ENCODE data around the gene CLHC1.

Gene CLHC1

GRCh38 chr2:55146263-55146662 is 85.8 kb downstream of the CLHC1 start:
- TF ChIP-seq TAF1 (IDR thresholded peaks at IDR 0.05; ENCODE audit: borderline replicate concordance, insufficient read depth, low read length) (no peak), FOXP2 (optimal IDR thresholded peaks at IDR 0.05; ENCODE audit: borderline replicate concordance, extremely low read depth, extremely low read length, insufficient read depth) (no peak), SIN3A (IDR thresholded peaks at IDR 0.05; ENCODE audit: borderline replicate concordance, insufficient read depth, low read length) (no peak), POLR2AphosphoS5 (IDR thresholded peaks at IDR 0.05; ENCODE audit: low read depth, low read length) (no peak)
- TF ChIP-seq, protein P1, sequence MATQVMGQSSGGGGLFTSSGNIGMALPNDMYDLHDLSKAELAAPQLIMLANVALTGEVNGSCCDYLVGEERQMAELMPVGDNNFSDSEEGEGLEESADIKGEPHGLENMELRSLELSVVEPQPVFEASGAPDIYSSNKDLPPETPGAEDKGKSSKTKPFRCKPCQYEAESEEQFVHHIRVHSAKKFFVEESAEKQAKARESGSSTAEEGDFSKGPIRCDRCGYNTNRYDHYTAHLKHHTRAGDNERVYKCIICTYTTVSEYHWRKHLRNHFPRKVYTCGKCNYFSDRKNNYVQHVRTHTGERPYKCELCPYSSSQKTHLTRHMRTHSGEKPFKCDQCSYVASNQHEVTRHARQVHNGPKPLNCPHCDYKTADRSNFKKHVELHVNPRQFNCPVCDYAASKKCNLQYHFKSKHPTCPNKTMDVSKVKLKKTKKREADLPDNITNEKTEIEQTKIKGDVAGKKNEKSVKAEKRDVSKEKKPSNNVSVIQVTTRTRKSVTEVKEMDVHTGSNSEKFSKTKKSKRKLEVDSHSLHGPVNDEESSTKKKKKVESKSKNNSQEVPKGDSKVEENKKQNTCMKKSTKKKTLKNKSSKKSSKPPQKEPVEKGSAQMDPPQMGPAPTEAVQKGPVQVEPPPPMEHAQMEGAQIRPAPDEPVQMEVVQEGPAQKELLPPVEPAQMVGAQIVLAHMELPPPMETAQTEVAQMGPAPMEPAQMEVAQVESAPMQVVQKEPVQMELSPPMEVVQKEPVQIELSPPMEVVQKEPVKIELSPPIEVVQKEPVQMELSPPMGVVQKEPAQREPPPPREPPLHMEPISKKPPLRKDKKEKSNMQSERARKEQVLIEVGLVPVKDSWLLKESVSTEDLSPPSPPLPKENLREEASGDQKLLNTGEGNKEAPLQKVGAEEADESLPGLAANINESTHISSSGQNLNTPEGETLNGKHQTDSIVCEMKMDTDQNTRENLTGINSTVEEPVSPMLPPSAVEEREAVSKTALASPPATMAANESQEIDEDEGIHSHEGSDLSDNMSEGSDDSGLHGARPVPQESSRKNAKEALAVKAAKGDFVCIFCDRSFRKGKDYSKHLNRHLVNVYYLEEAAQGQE (IDR thresholded peaks at IDR 0.05; ENCODE audit: insufficient read depth in 1 of 2, low read depth in 2 of 2, low read length in 2 of 2) = no peak

- TF ChIP-seq TAF1 (IDR thresholded peaks at IDR 0.05; ENCODE audit: borderline replicate concordance, insufficient read depth, low read length) = no peak
- no peak for TF ChIP-seq SIN3A (IDR thresholded peaks at IDR 0.05; ENCODE audit: borderline replicate concordance, insufficient read depth, low read length)
- TF ChIP-seq FOXP2 (optimal IDR thresholded peaks at IDR 0.05; ENCODE audit: borderline replicate concordance, extremely low read depth, extremely low read length, insufficient read depth) = no peak
- no peak for TF ChIP-seq POLR2AphosphoS5 (IDR thresholded peaks at IDR 0.05; ENCODE audit: low read depth, low read length)
- TF ChIP-seq, protein P1 (IDR thresholded peaks at IDR 0.05; ENCODE audit: insufficient read depth in 1 of 2, low read depth in 2 of 2, low read length in 2 of 2) = no peak
Observed at GRCh38 chr2:55144922-55145820, 86.9 kb downstream of the CLHC1 start.

DNA sequence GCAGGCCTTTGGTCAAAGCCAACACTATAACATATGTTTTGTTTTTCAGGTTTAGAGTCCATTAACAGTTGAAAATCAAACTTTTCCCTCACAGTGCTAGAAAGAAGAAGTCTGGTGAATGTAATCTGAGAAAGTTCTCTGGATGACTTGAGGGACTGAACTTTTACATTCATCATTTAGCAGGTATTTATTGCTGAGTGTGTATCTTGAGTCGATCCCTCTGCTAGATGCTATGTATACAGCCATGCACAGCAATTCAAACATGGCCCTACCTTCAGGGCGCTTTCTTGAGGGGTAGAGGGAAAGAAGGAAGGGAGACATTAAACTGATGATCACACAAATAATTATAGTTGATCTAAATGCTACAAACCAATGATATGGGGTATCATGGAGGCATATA is 89.6 kb downstream of the CLHC1 start:
- TF ChIP-seq, protein P1 (IDR thresholded peaks at IDR 0.05; ENCODE audit: insufficient read depth in 1 of 2, low read depth in 2 of 2, low read length in 2 of 2) = no peak
- TF ChIP-seq FOXP2 (optimal IDR thresholded peaks at IDR 0.05; ENCODE audit: borderline replicate concordance, extremely low read depth, extremely low read length, insufficient read depth) (no peak), TAF1 (IDR thresholded peaks at IDR 0.05; ENCODE audit: borderline replicate concordance, insufficient read depth, low read length) (no peak)

GRCh38 chr2:55141572-55142413 is 90.3 kb downstream of the CLHC1 start:
- TF ChIP-seq, protein P1 (IDR thresholded peaks at IDR 0.05; ENCODE audit: insufficient read depth in 1 of 2, low read depth in 2 of 2, low read length in 2 of 2) = no peak
- TF ChIP-seq TAF1 (IDR thresholded peaks at IDR 0.05; ENCODE audit: borderline replicate concordance, insufficient read depth, low read length) (no peak), POLR2AphosphoS5 (IDR thresholded peaks at IDR 0.05; ENCODE audit: low read depth, low read length) (no peak), FOXP2 (optimal IDR thresholded peaks at IDR 0.05; ENCODE audit: borderline replicate concordance, extremely low read depth, extremely low read length, insufficient read depth) (no peak), SIN3A (IDR thresholded peaks at IDR 0.05; ENCODE audit: borderline replicate concordance, insufficient read depth, low read length) (no peak)
